Esophagus (tissue), 2 donors: ENCODE data around the gene KANK4. TPM values are rescaled to one million over a fixed set of nuclear protein-coding genes. Genes with fewer than 3 reads are reported as not detected.
"Not testable (repeated sequence)": the region's sequence is repeated elsewhere in the genome, so short reads cannot be mapped to it uniquely, and the experiment has no call there.

Experiments used
- H3K27ac ChIP-seq, 2 donors: one replicate each; pipeline ENCODE4 v1.5.1; 2013; ENCODE audit warnings: low read depth in 2 of 2, mild to moderate bottlenecking in 2 of 2, inconsistent platforms in 1 of 2, low read length in 1 of 2, moderate library complexity in 1 of 2
- H3K27me3 ChIP-seq, 2 donors: one replicate each; pipeline ENCODE4 v1.6.1; 2013; ENCODE audit warnings: low read length in 2 of 2, control low read depth in 1 of 2, mild to moderate bottlenecking in 1 of 2; ENCODE audit not compliant: insufficient read depth in 2 of 2, control insufficient read depth in 1 of 2
- H3K36me3 ChIP-seq, 2 donors: one replicate each; pipeline ENCODE4 v1.6.1; 2013; ENCODE audit warnings: low read length in 1 of 2; ENCODE audit not compliant: control insufficient read depth in 2 of 2, insufficient read depth in 2 of 2
- H3K4me1 ChIP-seq, 2 donors: one replicate each; pipeline ENCODE4 v1.6.1; 2013; ENCODE audit warnings: low read length in 1 of 2; ENCODE audit not compliant: control insufficient read depth in 2 of 2, insufficient read depth in 2 of 2
- H3K4me3 ChIP-seq, 2 donors: one replicate each; pipeline ENCODE4 v1.5.1; 2013; ENCODE audit warnings: low read length in 2 of 2, mild to moderate bottlenecking in 2 of 2, low read depth in 1 of 2, moderate library complexity in 1 of 2
- H3K9me3 ChIP-seq, 2 donors: one replicate each; pipeline ENCODE4 v1.6.1; 2013; ENCODE audit warnings: mild to moderate bottlenecking in 2 of 2, low read depth in 1 of 2, low read length in 1 of 2, moderate library complexity in 1 of 2; ENCODE audit not compliant: control insufficient read depth in 2 of 2, insufficient read depth in 1 of 2
- WGBS, 2 donors: extraction: QIAGEN DNeasy Blood & Tissue Kit; methylation state at CpG; one replicate each; pipeline ENCODE4 v1.1.7; 2013; 5-methylcytosine and 5-hydroxymethylcytosine counted together
- polyA plus RNA-seq, 2 donors: library from polyadenylated mRNA; stranded (reverse); fragments of 200-250 nt; gene quantifications; one replicate each; pipeline ENCODE4 v1.2.3, GENCODE V29; 2013
- donor health status: healthy with polysubstance abuse.
- donor health status: Bipolar disorder and iron deficiency.

Gene KANK4
- polyA plus RNA-seq, 2 donors, result 0.01 to 0.12 TPM

- Histone ChIP-seq H3K4me3 (no peak overlapping the region), H3K27me3 (no peaks in the 10 kb centered on the region), H3K9me3 (no peaks in the 10 kb centered on the region), H3K27ac (no peak overlapping the region), H3K4me1 (no peaks in the 10 kb centered on the region), H3K36me3 (no peaks in the 10 kb centered on the region)
Observed at GRCh38 chr1:62245201-62245600, 74.0 kb downstream of the KANK4 start.

- H3K27me3 ChIP-seq, H3K27ac ChIP-seq, H3K9me3 ChIP-seq, H3K4me3 ChIP-seq, H3K4me1 ChIP-seq, H3K36me3 ChIP-seq: not testable (repeated sequence)
- WGBS, 2 donors, result 88 to 97% methylated on average over 3 of the region's 3 CpGs
Observed at GRCh38 chr1:62244380-62244779, 74.9 kb downstream of the KANK4 start.

- Histone ChIP-seq H3K27ac (no peak overlapping the region), H3K4me3 (no peak overlapping the region), H3K27me3 (no peaks in the 10 kb centered on the region), H3K4me1 (no peaks in the 10 kb centered on the region), H3K9me3 (no peaks in the 10 kb centered on the region), H3K36me3 (no peaks in the 10 kb centered on the region)
- WGBS, 2 donors, result 39 to 44% methylated on average over 12 of the region's 12 CpGs
Observed at GRCh38 chr1:62241371-62242131, 77.7 kb downstream of the KANK4 start.

GRCh38 chr1:62240651-62241370 lies 78.4 kb downstream of the KANK4 start:
- no peaks in the 10 kb centered on the region for H3K27me3 ChIP-seq
- no peak overlapping the region for H3K27ac ChIP-seq
- H3K36me3 ChIP-seq, result no peaks in the 10 kb centered on the region
- no peak overlapping the region for H3K4me3 ChIP-seq
- H3K9me3 ChIP-seq, result no peaks in the 10 kb centered on the region
- H3K4me1 ChIP-seq, result no peaks in the 10 kb centered on the region
- WGBS, 2 donors, result 55 to 67% methylated on average over 9 of the region's 9 CpGs

- 94 to 95% methylated on average over 3 of the region's 3 CpGs for WGBS, 2 donors
- not testable (repeated sequence) for H3K27ac ChIP-seq, H3K36me3 ChIP-seq, H3K27me3 ChIP-seq, H3K4me1 ChIP-seq, H3K9me3 ChIP-seq, H3K4me3 ChIP-seq
Observed at GRCh38 chr1:62239652-62240403, 79.4 kb downstream of the KANK4 start.

GRCh38 chr1:62238507-62238906 lies 80.7 kb downstream of the KANK4 start:
- WGBS, 2 donors, result 94 to 96% methylated on average over 9 of the region's 9 CpGs
- H3K27me3 ChIP-seq, result no peaks in the 10 kb centered on the region
- no peak overlapping the region for H3K4me3 ChIP-seq
- no peaks in the 10 kb centered on the region for H3K9me3 ChIP-seq
- no peak overlapping the region for H3K27ac ChIP-seq
- peaks cover 0 to 2% of the 10 kb centered on the region in 2 donors for H3K4me1 ChIP-seq
- H3K36me3 ChIP-seq, result no peaks in the 10 kb centered on the region

- Histone ChIP-seq H3K27ac (no peak overlapping the region), H3K9me3 (no peaks in the 10 kb centered on the region), H3K4me1 (peaks cover 0 to 3% of the 10 kb centered on the region in 2 donors), H3K36me3 (no peaks in the 10 kb centered on the region), H3K4me3 (no peak overlapping the region), H3K27me3 (no peaks in the 10 kb centered on the region)
- WGBS, 2 donors, result 76 to 80% methylated on average over 8 of the region's 8 CpGs
Observed at GRCh38 chr1:62237950-62238374, 81.3 kb downstream of the KANK4 start.

- 60 to 74% methylated on average over 4 of the region's 4 CpGs for WGBS, 2 donors
- H3K27me3 ChIP-seq, result no peaks in the 10 kb centered on the region
- no peaks in the 10 kb centered on the region for H3K36me3 ChIP-seq
- H3K4me3 ChIP-seq, result no peak overlapping the region
- no peak overlapping the region for H3K27ac ChIP-seq
- H3K4me1 ChIP-seq, result peaks cover 0 to 3% of the 10 kb centered on the region in 2 donors
- H3K9me3 ChIP-seq, result no peaks in the 10 kb centered on the region
Observed at GRCh38 chr1:62237361-62237760, 81.9 kb downstream of the KANK4 start.

GRCh38 chr1:62235576-62235975 lies 83.7 kb downstream of the KANK4 start:
- H3K4me3 ChIP-seq, result no peak overlapping the region
- H3K27me3 ChIP-seq, result no peaks in the 10 kb centered on the region
- no peak overlapping the region for H3K27ac ChIP-seq
- H3K9me3 ChIP-seq, result no peaks in the 10 kb centered on the region
- H3K4me1 ChIP-seq, result peaks cover 0 to 3% of the 10 kb centered on the region in 2 donors
- no peaks in the 10 kb centered on the region for H3K36me3 ChIP-seq
- WGBS, 2 donors, result 91 to 92% methylated on average over 2 of the region's 2 CpGs
